NCI-H1694 (cell line): ENCODE results near the gene PBX3.
"Not testable (repeated sequence)": the region's sequence is repeated elsewhere in the genome, so short reads cannot be mapped to it uniquely, and the experiment has no call there.

Source experiments
- DNase-seq: peaks from one replicate; lab custom pipeline; 2025; lab: John Stamatoyannopoulos, UW

The PBX3 gene

GRCh38 chr9:125749287-125749935 lies 2.2 kb downstream of the PBX3 start:
- no peak for DNase-seq

DNA sequence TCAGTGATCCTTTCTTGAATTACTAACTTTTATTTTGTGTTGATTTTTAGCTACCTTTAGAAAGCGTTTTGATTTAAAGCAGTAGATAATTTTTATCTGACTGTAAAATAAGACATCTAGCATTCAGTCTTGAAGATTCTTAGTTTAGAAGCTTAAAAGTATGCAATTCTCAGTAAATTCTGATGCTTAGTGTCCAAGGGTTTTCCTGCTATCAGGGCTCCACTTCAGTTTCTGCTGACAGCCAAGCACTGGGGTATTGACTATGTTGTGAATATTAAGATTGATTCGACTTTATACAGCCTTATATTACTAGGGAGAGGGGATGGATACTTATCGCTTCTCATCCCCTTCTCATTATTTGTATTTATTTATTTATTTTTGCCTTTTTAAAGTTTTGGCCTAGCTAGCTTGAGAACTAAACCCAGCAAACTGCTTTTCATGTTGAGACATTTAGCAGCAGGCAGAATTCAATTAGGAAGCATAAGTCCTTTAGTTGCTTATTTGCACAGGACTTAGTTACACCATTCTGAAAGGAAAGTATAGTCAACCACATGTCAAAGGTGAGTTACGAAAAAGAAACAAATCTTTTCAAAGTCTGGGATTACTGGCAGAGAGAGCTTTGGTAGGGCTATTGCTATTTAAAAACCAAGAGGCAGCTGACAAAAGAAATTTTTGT lies 2.9 kb downstream of the PBX3 start:
- DNase-seq = no peak

GRCh38 chr9:125750627-125751011 lies 3.4 kb downstream of the PBX3 start:
- DNase-seq = no peak

- no peak for DNase-seq
Measured at GRCh38 chr9:125752070-125752628, 5.0 kb downstream of the PBX3 start.

DNA sequence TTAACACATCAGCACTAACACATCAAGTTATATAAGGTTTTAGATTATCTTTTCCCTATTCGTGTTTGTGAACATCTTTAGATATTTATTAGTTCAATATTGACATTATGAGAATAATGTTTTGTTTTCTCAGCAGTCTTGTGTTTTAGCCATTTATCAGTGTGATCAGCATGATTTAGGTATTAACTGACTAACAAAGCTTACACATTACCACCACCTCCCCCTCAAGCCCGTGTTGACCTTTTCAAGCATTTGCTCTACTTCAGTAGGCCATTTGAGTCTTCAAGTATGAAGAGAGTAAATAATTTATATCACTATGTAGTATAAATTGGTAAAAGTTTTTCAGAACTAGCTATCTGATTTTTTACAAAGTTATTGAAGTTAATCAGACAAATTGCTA lies 6.9 kb downstream of the PBX3 start:
- no peak for DNase-seq

GRCh38 chr9:125755340-125755739 lies 8.2 kb downstream of the PBX3 start:
- no peak for DNase-seq

- no peak for DNase-seq
Measured at GRCh38 chr9:125756518-125756917, 9.3 kb downstream of the PBX3 start.

DNA sequence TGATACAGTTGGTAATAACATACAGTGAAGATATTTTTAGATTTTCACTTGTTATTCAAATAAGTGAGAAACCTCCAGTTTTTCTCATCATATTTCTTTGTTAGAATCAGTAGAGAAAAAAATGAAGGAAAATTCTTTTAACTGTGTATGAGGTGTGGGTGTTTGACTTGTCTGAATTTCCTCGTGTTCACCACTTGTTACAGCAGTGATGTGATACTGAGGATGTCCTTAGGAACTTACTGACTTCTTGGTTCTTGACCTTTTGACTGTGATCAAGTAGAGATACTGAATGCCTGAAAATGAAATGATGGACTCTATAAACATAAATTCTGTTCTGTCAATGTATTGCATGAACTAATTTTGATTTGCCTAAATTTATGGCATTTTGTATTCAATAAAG lies 10.7 kb downstream of the PBX3 start:
- DNase-seq = no peak

GRCh38 chr9:125758986-125759763 lies 12.0 kb downstream of the PBX3 start:
- DNase-seq = no peak

DNA sequence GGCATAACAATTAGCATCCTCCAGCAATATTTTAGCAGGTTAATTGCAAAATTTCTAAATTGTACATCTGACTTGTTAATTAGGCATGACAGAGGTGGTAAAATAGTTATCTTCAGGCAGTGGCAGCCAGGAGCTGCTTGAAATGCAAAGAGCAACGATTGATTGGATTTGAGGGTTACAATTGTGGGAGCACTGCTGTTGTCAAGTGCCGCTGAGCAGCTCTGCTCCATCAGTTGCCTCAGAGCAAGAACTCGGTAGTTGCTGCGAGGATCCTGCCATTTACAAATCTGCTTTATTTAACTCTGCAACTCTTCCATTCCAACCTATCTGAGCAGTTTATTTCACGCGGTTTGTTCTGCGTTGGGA lies 12.6 kb downstream of the PBX3 start:
- DNase-seq = no peak

- no peak for DNase-seq
Measured at GRCh38 chr9:125760537-125760936, 13.4 kb downstream of the PBX3 start.

- no peak for DNase-seq
Measured at GRCh38 chr9:125761676-125762450, 14.7 kb downstream of the PBX3 start.

- peak; percentile 84 for DNase-seq
Measured at GRCh38 chr9:125763394-125763801, 16.2 kb downstream of the PBX3 start.

DNA sequence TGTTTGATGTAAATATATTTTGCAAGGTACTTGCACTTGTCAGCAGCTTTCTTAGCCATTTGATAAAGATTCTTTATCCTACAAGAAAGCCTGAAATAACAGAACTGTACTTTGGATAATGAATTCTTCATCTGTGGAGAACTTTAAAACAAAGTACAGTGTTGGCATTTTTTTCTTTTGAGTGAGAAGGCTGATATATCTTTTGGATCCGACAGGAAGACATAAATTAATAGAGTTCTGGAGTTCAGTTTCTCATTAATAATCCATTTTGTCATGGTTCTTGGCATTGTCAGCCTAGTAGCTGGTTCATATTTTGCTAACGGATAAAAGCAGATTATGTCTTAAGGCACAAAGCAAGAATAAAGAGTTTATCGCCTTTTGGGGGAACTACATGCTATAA lies 17.0 kb downstream of the PBX3 start:
- no peak for DNase-seq

GRCh38 chr9:125766468-125767221 lies 19.5 kb downstream of the PBX3 start:
- DNase-seq = no peak

GRCh38 chr9:125767349-125767748 lies 20.2 kb downstream of the PBX3 start:
- no peak for DNase-seq

DNA sequence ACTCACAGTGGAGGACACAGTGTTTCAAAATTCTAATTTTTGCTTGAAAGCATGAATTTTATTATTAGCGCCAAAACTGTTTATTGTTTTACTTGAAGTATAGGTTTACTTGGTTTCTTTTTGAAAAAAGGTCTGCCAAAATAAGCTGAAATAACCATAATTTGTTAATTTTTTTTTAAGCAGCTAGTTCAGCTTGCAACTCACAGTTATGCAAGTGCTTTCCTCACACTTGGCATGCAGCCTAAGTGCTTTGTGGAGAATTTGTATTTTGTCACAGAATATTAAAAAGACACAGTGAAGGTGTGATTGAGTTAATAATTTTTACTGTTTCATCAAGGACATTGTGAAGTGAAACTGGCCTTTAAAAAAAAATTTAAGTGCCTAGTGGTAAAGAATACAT lies 21.6 kb downstream of the PBX3 start:
- no peak for DNase-seq

GRCh38 chr9:125771037-125771436 lies 23.9 kb downstream of the PBX3 start:
- DNase-seq = no peak

- no peak for DNase-seq
Measured at GRCh38 chr9:125772740-125773139, 25.6 kb downstream of the PBX3 start.

GRCh38 chr9:125774106-125774505 lies 26.9 kb downstream of the PBX3 start:
- no peak for DNase-seq

DNA sequence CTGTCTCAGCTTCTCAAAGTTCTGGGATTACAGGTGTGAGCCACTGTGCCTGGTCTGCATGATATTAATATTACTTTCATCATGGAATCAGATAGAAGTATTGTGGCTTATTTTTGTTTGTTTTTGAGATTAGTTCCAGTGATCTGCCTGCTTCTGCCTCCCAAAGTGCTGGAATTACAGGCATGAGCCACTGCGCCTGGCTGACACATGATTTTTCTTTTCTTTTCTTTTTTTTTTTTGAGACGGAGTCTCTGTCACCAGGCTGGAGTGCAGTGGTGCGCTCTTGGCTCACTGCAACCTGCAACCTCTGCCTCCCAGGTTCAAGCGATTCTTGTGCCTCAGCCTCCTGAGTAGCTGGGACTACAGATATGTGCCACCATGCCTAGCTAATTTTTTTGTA lies 29.6 kb downstream of the PBX3 start:
- not testable (repeated sequence) for DNase-seq
